K562 (cell line): ENCODE data around the gene PDGFC. TPM values are rescaled to one million over a fixed set of nuclear protein-coding genes. Genes with fewer than 3 reads are reported as not detected.

Source experiments
- ATAC-seq: fragments of 200-7000 bp; cut with Tn5 transposase; 3 replicates; pipeline ENCODE4 v1.9.1; 2020; ENCODE audit warnings: moderate library complexity
- BruUV-seq: library from RNA; stranded (reverse); fragments of 400-500 nt; replicated peaks from 2 replicates; lab custom pipeline; 2021; lab: Mats Ljungman, UMichigan
- CTCF ChIA-PET: fragments of 300-600 bp; formaldehyde crosslinking; extraction: SDS; loops from one replicate; lab custom pipeline; 2021; ENCODE audit warnings: low intra/inter-chr PET ratio; lab: Yijun Ruan, JAX
- POLR2A ChIA-PET: fragments of 300-600, 350-650 bp; sonication (Branson Sonifier 250); formaldehyde crosslinking; extraction: SDS; loops from one replicate; lab custom pipeline; 2021; ENCODE audit warnings: antibody characterized with exemption, inconsistent platforms; lab: Yijun Ruan, JAX
- DNase-seq, 4 experiments: peaks; one replicate each; pipeline versions ENCODE4 v3.0.0 to v3.0.0-alpha.2; 2011 to 2018; ENCODE audit warnings: low spot score in 3 of 4, mixed read lengths in 3 of 4; ENCODE audit errors: extremely low read depth in 1 of 4
- FAIRE-seq: peaks from 2 replicates; lab custom pipeline; 2011; peaks lifted over from hg19 to GRCh38; lab: Jason Lieb, UNC
- H2AFZ ChIP-seq: 2 replicates; pipeline ENCODE4 v1.6.0; 2011; ENCODE audit warnings: low read depth, low read length, control low read depth, inconsistent platforms
- H3K27ac ChIP-seq: fragments of 200-600 bp; 3 replicates; pipeline ENCODE4 v1.8.0; 2011; ENCODE audit warnings: low read depth, mild to moderate bottlenecking, control low read depth, inconsistent platforms, low read length, moderate library complexity, mixed read lengths; ENCODE audit errors: extremely low read depth
- H3K27me3 ChIP-seq, 2 experiments: fragments of 300-600 bp in 1 of 2; 2 replicates in 1 of 2; 3 replicates in 1 of 2; pipeline versions ENCODE4 v1.6.0 to v1.8.0; 2011; ENCODE audit warnings: inconsistent platforms in 2 of 2, low read length in 2 of 2, mild to moderate bottlenecking in 1 of 2, mixed read lengths in 1 of 2, moderate library complexity in 1 of 2; ENCODE audit not compliant: control insufficient read depth in 2 of 2, insufficient read depth in 2 of 2
- H3K36me3 ChIP-seq: fragments of 300-600 bp; 3 replicates; pipeline ENCODE4 v1.8.0; 2011; ENCODE audit warnings: mild to moderate bottlenecking, low read length, inconsistent platforms; ENCODE audit not compliant: control insufficient read depth, insufficient read depth
- H3K4me1 ChIP-seq, 2 experiments: fragments of 200-600 bp in 1 of 2; replicated peaks in 1 of 2; 2 replicates in 1 of 2; 3 replicates in 1 of 2; pipeline versions ENCODE4 v1.5.1 to v1.8.0; 2011; ENCODE audit warnings: inconsistent platforms in 2 of 2, low read length in 2 of 2, mild to moderate bottlenecking in 1 of 2, mixed read lengths in 1 of 2, moderate library complexity in 1 of 2; ENCODE audit not compliant: control insufficient read depth in 2 of 2, insufficient read depth in 2 of 2
- H3K4me2 ChIP-seq: 2 replicates; pipeline ENCODE4 v1.6.1; 2011; ENCODE audit warnings: low read length, control low read depth, inconsistent platforms, mixed read lengths; ENCODE audit not compliant: insufficient read depth
- H3K4me3 ChIP-seq: fragments of 200-600 bp; sonication (generic), shearing (Covaris generic); 2 replicates; pipeline ENCODE4 v1.5.1; 2016; ENCODE audit warnings: control low read depth, inconsistent platforms
- H3K79me2 ChIP-seq: fragments of 200-600 bp; 3 replicates; pipeline ENCODE4 v1.8.0; 2011; ENCODE audit warnings: low read length, inconsistent platforms; ENCODE audit not compliant: control insufficient read depth, insufficient read depth
- H3K9ac ChIP-seq, 2 experiments: 2 replicates each; pipeline versions ENCODE4 v1.6.0 to v1.6.1; 2011; ENCODE audit warnings: low read depth in 2 of 2, low read length in 2 of 2, control low read depth in 1 of 2, inconsistent platforms in 1 of 2, mild to moderate bottlenecking in 1 of 2, mixed read lengths in 1 of 2; ENCODE audit not compliant: insufficient read depth in 1 of 2
- H3K9me1 ChIP-seq: one replicate; pipeline ENCODE4 v1.6.0; 2011; ENCODE audit warnings: inconsistent platforms, mild to moderate bottlenecking, low read length, moderate library complexity; ENCODE audit not compliant: control insufficient read depth, insufficient read depth
- H3K9me3 ChIP-seq: replicated peaks from 2 replicates; pipeline ENCODE4 v1.5.1; 2011; ENCODE audit warnings: low read depth, low read length, inconsistent platforms; ENCODE audit not compliant: control insufficient read depth, insufficient read depth
- H4K20me1 ChIP-seq: replicated peaks from 2 replicates; pipeline ENCODE4 v1.6.1; 2011; ENCODE audit warnings: low read length, inconsistent platforms, mixed read lengths; ENCODE audit not compliant: control insufficient read depth, insufficient read depth
- CBFA2T3 ChIP-seq: fragments of 450-650 bp; IDR thresholded peaks from 2 replicates; pipeline ENCODE4 v1.6.1; 2017
- DPF2 ChIP-seq: fragments of 450-650 bp; IDR thresholded peaks from 2 replicates; pipeline ENCODE4 v1.6.1; 2016
- FOSL1 ChIP-seq: fragments of 200-800 bp; sonication (Bioruptor generic); conservative IDR thresholded peaks from 2 replicates; pipeline ENCODE4 v1.6.1; 2016; ENCODE audit warnings: missing genetic modification characterization, missing compliant biosample characterization
- FOXP1 ChIP-seq: sonication (generic); formaldehyde crosslinking; IDR thresholded peaks from 2 replicates; pipeline ENCODE4 v1.8.0; 2022; ENCODE audit warnings: mild to moderate bottlenecking, missing genetic modification reagents
- GTF2F1 ChIP-seq: IDR thresholded peaks from 2 replicates; pipeline ENCODE4 v1.6.1; 2011; ENCODE audit warnings: low read depth, low read length, improper control_type of control experiment
- JUND ChIP-seq, 2 experiments: IDR thresholded peaks; 2 replicates in 1 of 2; 3 replicates in 1 of 2; pipeline ENCODE4 v1.6.1; 2011; ENCODE audit warnings: borderline replicate concordance in 2 of 2, low read depth in 2 of 2, low read length in 2 of 2, improper control_type of control experiment in 1 of 2, missing biosample characterization in 1 of 2, missing genetic modification characterization in 1 of 2, missing genetic modification reagents in 1 of 2
- NCOA1 ChIP-seq: fragments of 450-650 bp; IDR thresholded peaks from 2 replicates; pipeline ENCODE4 v1.6.1; 2016; ENCODE audit warnings: low read depth
- SMAD2 ChIP-seq: fragments of 150-350 bp; IDR thresholded peaks from 2 replicates; pipeline ENCODE4 v1.6.1; 2014; ENCODE audit warnings: low read depth, mild to moderate bottlenecking, low read length
- TGIF2 ChIP-seq: sonication (generic); formaldehyde crosslinking; IDR thresholded peaks from 2 replicates; pipeline ENCODE4 v1.8.1; 2022; ENCODE audit warnings: mild to moderate bottlenecking, missing genetic modification reagents, moderate library complexity
- ZNF274 ChIP-seq: IDR thresholded peaks from 2 replicates; pipeline ENCODE4 v1.6.1; 2011; ENCODE audit warnings: low read depth, mild to moderate bottlenecking, low read length, moderate library complexity, borderline replicate concordance
- ZNF77 ChIP-seq: fragments of 250-450 bp; sonication (Bioruptor Pico); IDR thresholded peaks from 2 replicates; pipeline ENCODE4 v1.5.0; 2020
- WGBS: fragments of 100-300 bp; shearing (Covaris generic); methylation state at CpG from one replicate; pipeline ENCODE4 v1.1.6; 2016; ENCODE audit warnings: low coverage, mixed read lengths; ENCODE audit not compliant: insufficient coverage; ENCODE audit errors: missing lambda C conversion rate; 5-methylcytosine and 5-hydroxymethylcytosine counted together
- in situ Hi-C: fragments of 300-500 bp; cut with MboI; formaldehyde crosslinking; loops from 4 replicates; pipeline ENCODE4 v1.15.0; 2018; ENCODE audit warnings: inconsistent platforms, mixed read lengths
- intact Hi-C: fragments of 100-400 bp; cut with micrococcal nuclease; formaldehyde crosslinking; loops from 2 replicates; pipeline ENCODE4 v1.14.2; 2022
- polyA plus RNA-seq, 8 experiments: library from polyadenylated mRNA; depleted of rRNA in 4 of 8; stranded (reverse) in 5 of 8; unstranded in 3 of 8; fragments of >200 nt; fragmentation: Nextera tagmentation in 2 of 8; fragmentation: Illumina TruSeq in 1 of 8; extraction: Ambion mirVana in 2 of 8; extraction: Trizol in 1 of 8; gene quantifications; 2 replicates each; pipeline versions ENCODE4 v1.2.1 to v1.2.3, GENCODE V29; 2011 to 2014; ENCODE audit warnings: inconsistent platforms in 1 of 8, missing spikeins in 1 of 8
- total RNA-seq, 7 experiments: library from RNA; depleted of rRNA in 6 of 7; stranded (reverse); fragments of >200 nt in 6 of 7; fragmentation: Illumina TruSeq in 2 of 7; extraction: Trizol in 2 of 7; gene quantifications; 2 replicates each; pipeline versions ENCODE4 v1.2.1 to v1.2.3, GENCODE V29; 2011 to 2021; ENCODE audit warnings: low replicate concordance in 1 of 7
- TF ChIP-seq, protein P1 (sequence below), 3 experiments: fragments of 200-800 bp in 1 of 3; fragments of 250-450 bp in 1 of 3; fragments of 450-650 bp in 1 of 3; sonication (Bioruptor Pico) in 1 of 3; sonication (Bioruptor generic) in 1 of 3; formaldehyde crosslinking in 1 of 3; IDR thresholded peaks; 2 replicates each; pipeline versions ENCODE4 v1.6.1 to v1.8.0; 2016 to 2022; ENCODE audit warnings: mild to moderate bottlenecking in 2 of 3, missing genetic modification characterization in 2 of 3, missing compliant biosample characterization in 1 of 3, moderate library complexity in 1 of 3
- TF ChIP-seq, protein P2 (sequence below): sonication (generic); formaldehyde crosslinking; IDR thresholded peaks from 2 replicates; pipeline ENCODE4 v1.4.0; 2020; ENCODE audit warnings: mild to moderate bottlenecking, missing genetic modification reagents
- TF ChIP-seq, protein P3 (sequence below): sonication (generic); formaldehyde crosslinking; IDR thresholded peaks from 2 replicates; pipeline ENCODE4 v1.8.0; 2022; ENCODE audit warnings: mild to moderate bottlenecking, low read depth, missing genetic modification reagents

Gene PDGFC
- total and polyA plus RNA-seq, 9 of the 15 experiments (the other 6 are each of a cell fraction or from before 2014, with no cell fraction given), result not detected

DNA sequence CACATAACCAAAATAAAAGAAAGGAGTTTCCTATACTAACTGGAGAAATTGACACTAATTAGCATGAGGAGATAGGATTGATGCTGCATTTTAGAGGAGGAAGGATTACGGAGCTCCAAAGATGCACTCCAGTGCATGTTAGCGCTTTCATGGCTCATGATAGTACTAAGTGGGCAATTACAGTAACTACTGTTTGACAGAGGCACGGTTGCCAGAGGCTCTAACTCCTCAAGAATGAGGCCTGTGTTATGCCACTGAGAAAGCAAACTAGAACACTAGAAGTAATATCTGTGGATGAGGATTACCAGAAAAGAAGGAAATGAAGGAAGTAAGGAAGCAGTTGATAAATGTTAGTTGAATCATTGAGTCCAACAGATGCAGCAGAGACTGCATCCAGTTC, 19.6 kb upstream of the PDGFC start:
- POLR2A ChIA-PET, result no interaction called here
- Histone ChIP-seq H4K20me1 (no peaks in the 10 kb centered on the region), H3K9me1 (no peaks in the 10 kb centered on the region), H3K4me2 (no peak overlapping the region), H2AFZ (no peak overlapping the region), H3K27me3 (no peaks in the 10 kb centered on the region), H3K4me1 (no peaks in the 10 kb centered on the region), H3K9ac (no peak overlapping the region), H3K4me3 (no peak overlapping the region), H3K36me3 (no peaks in the 10 kb centered on the region), H3K9me3 (no peaks in the 10 kb centered on the region), H3K79me2 (no peaks in the 10 kb centered on the region), H3K27ac (no peak overlapping the region)
- 0% methylated on average over 3 of the region's 3 CpGs for WGBS
- intact Hi-C loops, result no loop called here
- TF ChIP-seq TGIF2 (CRISPR knock-in tag), result no peak
- TF ChIP-seq, protein P1, sequence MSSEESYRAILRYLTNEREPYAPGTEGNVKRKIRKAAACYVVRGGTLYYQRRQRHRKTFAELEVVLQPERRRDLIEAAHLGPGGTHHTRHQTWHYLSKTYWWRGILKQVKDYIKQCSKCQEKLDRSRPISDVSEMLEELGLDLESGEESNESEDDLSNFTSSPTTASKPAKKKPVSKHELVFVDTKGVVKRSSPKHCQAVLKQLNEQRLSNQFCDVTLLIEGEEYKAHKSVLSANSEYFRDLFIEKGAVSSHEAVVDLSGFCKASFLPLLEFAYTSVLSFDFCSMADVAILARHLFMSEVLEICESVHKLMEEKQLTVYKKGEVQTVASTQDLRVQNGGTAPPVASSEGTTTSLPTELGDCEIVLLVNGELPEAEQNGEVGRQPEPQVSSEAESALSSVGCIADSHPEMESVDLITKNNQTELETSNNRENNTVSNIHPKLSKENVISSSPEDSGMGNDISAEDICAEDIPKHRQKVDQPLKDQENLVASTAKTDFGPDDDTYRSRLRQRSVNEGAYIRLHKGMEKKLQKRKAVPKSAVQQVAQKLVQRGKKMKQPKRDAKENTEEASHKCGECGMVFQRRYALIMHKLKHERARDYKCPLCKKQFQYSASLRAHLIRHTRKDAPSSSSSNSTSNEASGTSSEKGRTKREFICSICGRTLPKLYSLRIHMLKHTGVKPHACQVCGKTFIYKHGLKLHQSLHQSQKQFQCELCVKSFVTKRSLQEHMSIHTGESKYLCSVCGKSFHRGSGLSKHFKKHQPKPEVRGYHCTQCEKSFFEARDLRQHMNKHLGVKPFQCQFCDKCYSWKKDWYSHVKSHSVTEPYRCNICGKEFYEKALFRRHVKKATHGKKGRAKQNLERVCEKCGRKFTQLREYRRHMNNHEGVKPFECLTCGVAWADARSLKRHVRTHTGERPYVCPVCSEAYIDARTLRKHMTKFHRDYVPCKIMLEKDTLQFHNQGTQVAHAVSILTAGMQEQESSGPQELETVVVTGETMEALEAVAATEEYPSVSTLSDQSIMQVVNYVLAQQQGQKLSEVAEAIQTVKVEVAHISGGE (CRISPR knock-in tag; IDR thresholded peaks at IDR 0.05), result no peak
- TF ChIP-seq ZNF77 (CRISPR knock-in tag), result no peak
- no peak for TF ChIP-seq SMAD2
- TF ChIP-seq FOXP1, result no peak
- TF ChIP-seq JUND (IDR thresholded peaks at IDR 0.05; ENCODE audit: borderline replicate concordance, low read depth, low read length), result no peak
- TF ChIP-seq JUND (tag; IDR thresholded peaks at IDR 0.05; ENCODE audit: borderline replicate concordance, low read depth, low read length), result no peak
- TF ChIP-seq CBFA2T3, result no peak
- TF ChIP-seq, protein P2, sequence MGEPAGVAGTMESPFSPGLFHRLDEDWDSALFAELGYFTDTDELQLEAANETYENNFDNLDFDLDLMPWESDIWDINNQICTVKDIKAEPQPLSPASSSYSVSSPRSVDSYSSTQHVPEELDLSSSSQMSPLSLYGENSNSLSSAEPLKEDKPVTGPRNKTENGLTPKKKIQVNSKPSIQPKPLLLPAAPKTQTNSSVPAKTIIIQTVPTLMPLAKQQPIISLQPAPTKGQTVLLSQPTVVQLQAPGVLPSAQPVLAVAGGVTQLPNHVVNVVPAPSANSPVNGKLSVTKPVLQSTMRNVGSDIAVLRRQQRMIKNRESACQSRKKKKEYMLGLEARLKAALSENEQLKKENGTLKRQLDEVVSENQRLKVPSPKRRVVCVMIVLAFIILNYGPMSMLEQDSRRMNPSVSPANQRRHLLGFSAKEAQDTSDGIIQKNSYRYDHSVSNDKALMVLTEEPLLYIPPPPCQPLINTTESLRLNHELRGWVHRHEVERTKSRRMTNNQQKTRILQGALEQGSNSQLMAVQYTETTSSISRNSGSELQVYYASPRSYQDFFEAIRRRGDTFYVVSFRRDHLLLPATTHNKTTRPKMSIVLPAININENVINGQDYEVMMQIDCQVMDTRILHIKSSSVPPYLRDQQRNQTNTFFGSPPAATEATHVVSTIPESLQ (CRISPR knock-in tag), result no peak
- no peak for TF ChIP-seq FOSL1 (tag)
- TF ChIP-seq DPF2, result no peak
- TF ChIP-seq, protein P3, sequence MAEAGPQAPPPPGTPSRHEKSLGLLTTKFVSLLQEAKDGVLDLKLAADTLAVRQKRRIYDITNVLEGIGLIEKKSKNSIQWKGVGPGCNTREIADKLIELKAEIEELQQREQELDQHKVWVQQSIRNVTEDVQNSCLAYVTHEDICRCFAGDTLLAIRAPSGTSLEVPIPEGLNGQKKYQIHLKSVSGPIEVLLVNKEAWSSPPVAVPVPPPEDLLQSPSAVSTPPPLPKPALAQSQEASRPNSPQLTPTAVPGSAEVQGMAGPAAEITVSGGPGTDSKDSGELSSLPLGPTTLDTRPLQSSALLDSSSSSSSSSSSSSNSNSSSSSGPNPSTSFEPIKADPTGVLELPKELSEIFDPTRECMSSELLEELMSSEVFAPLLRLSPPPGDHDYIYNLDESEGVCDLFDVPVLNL, result no peak
- TF ChIP-seq GTF2F1, result no peak
- TF ChIP-seq NCOA1, result no peak
- no peak for TF ChIP-seq ZNF274
- CTCF ChIA-PET, result no interaction called here
- BruUV-seq, result no TSS peak
- in situ Hi-C loops, result no loop called here
- no peak for DNase-seq
- no peak for ATAC-seq
- FAIRE-seq, result no peak
